K562 (cell line): Measurements from ENCODE around the gene CEP44. TPM values are rescaled to one million over a fixed set of nuclear protein-coding genes. Genes with fewer than 3 reads are reported as not detected.

Experiments used
- ATAC-seq: fragments of 200-7000 bp; cut with Tn5 transposase; 3 replicates; pipeline ENCODE4 v1.9.1; 2020; ENCODE audit warnings: moderate library complexity
- BruUV-seq: library from RNA; stranded (reverse); fragments of 400-500 nt; replicated peaks from 2 replicates; lab custom pipeline; 2021; lab: Mats Ljungman, UMichigan
- CTCF ChIA-PET: fragments of 300-600 bp; formaldehyde crosslinking; extraction: SDS; loops from one replicate; lab custom pipeline; 2021; ENCODE audit warnings: low intra/inter-chr PET ratio; lab: Yijun Ruan, JAX
- POLR2A ChIA-PET: fragments of 300-600, 350-650 bp; sonication (Branson Sonifier 250); formaldehyde crosslinking; extraction: SDS; loops from one replicate; lab custom pipeline; 2021; ENCODE audit warnings: antibody characterized with exemption, inconsistent platforms; lab: Yijun Ruan, JAX
- DNase-seq, 4 experiments: peaks; one replicate each; pipeline versions ENCODE4 v3.0.0 to v3.0.0-alpha.2; 2011 to 2018; ENCODE audit warnings: low spot score in 3 of 4, mixed read lengths in 3 of 4; ENCODE audit errors: extremely low read depth in 1 of 4
- FAIRE-seq: peaks from 2 replicates; lab custom pipeline; 2011; peaks lifted over from hg19 to GRCh38; lab: Jason Lieb, UNC
- H2AFZ ChIP-seq: 2 replicates; pipeline ENCODE4 v1.6.0; 2011; ENCODE audit warnings: low read depth, low read length, control low read depth, inconsistent platforms
- H3K27ac ChIP-seq: fragments of 200-600 bp; 3 replicates; pipeline ENCODE4 v1.8.0; 2011; ENCODE audit warnings: low read depth, mild to moderate bottlenecking, control low read depth, inconsistent platforms, low read length, moderate library complexity, mixed read lengths; ENCODE audit errors: extremely low read depth
- H3K27me3 ChIP-seq, 2 experiments: fragments of 300-600 bp in 1 of 2; 2 replicates in 1 of 2; 3 replicates in 1 of 2; pipeline versions ENCODE4 v1.6.0 to v1.8.0; 2011; ENCODE audit warnings: inconsistent platforms in 2 of 2, low read length in 2 of 2, mild to moderate bottlenecking in 1 of 2, mixed read lengths in 1 of 2, moderate library complexity in 1 of 2; ENCODE audit not compliant: control insufficient read depth in 2 of 2, insufficient read depth in 2 of 2
- H3K36me3 ChIP-seq: fragments of 300-600 bp; 3 replicates; pipeline ENCODE4 v1.8.0; 2011; ENCODE audit warnings: mild to moderate bottlenecking, low read length, inconsistent platforms; ENCODE audit not compliant: control insufficient read depth, insufficient read depth
- H3K4me1 ChIP-seq, 2 experiments: fragments of 200-600 bp in 1 of 2; replicated peaks in 1 of 2; 2 replicates in 1 of 2; 3 replicates in 1 of 2; pipeline versions ENCODE4 v1.5.1 to v1.8.0; 2011; ENCODE audit warnings: inconsistent platforms in 2 of 2, low read length in 2 of 2, mild to moderate bottlenecking in 1 of 2, mixed read lengths in 1 of 2, moderate library complexity in 1 of 2; ENCODE audit not compliant: control insufficient read depth in 2 of 2, insufficient read depth in 2 of 2
- H3K4me2 ChIP-seq: 2 replicates; pipeline ENCODE4 v1.6.1; 2011; ENCODE audit warnings: low read length, control low read depth, inconsistent platforms, mixed read lengths; ENCODE audit not compliant: insufficient read depth
- H3K4me3 ChIP-seq: fragments of 200-600 bp; sonication (generic), shearing (Covaris generic); 2 replicates; pipeline ENCODE4 v1.5.1; 2016; ENCODE audit warnings: control low read depth, inconsistent platforms
- H3K79me2 ChIP-seq: fragments of 200-600 bp; 3 replicates; pipeline ENCODE4 v1.8.0; 2011; ENCODE audit warnings: low read length, inconsistent platforms; ENCODE audit not compliant: control insufficient read depth, insufficient read depth
- H3K9ac ChIP-seq, 2 experiments: 2 replicates each; pipeline versions ENCODE4 v1.6.0 to v1.6.1; 2011; ENCODE audit warnings: low read depth in 2 of 2, low read length in 2 of 2, control low read depth in 1 of 2, inconsistent platforms in 1 of 2, mild to moderate bottlenecking in 1 of 2, mixed read lengths in 1 of 2; ENCODE audit not compliant: insufficient read depth in 1 of 2
- H3K9me1 ChIP-seq: one replicate; pipeline ENCODE4 v1.6.0; 2011; ENCODE audit warnings: inconsistent platforms, mild to moderate bottlenecking, low read length, moderate library complexity; ENCODE audit not compliant: control insufficient read depth, insufficient read depth
- H3K9me3 ChIP-seq: replicated peaks from 2 replicates; pipeline ENCODE4 v1.5.1; 2011; ENCODE audit warnings: low read depth, low read length, inconsistent platforms; ENCODE audit not compliant: control insufficient read depth, insufficient read depth
- H4K20me1 ChIP-seq: replicated peaks from 2 replicates; pipeline ENCODE4 v1.6.1; 2011; ENCODE audit warnings: low read length, inconsistent platforms, mixed read lengths; ENCODE audit not compliant: control insufficient read depth, insufficient read depth
- BCOR ChIP-seq: fragments of 450-650 bp; IDR thresholded peaks from 2 replicates; pipeline ENCODE4 v1.6.1; 2016
- CBX3 ChIP-seq, 2 experiments: IDR thresholded peaks; 1 replicate in 1 of 2; 2 replicates in 1 of 2; pipeline ENCODE4 v1.6.1; 2012; ENCODE audit warnings: inconsistent platforms in 2 of 2, low read length in 2 of 2, borderline replicate concordance in 1 of 2, control low read depth in 1 of 2
- RBM25 ChIP-seq: fragments of 200-400 bp; formaldehyde crosslinking; IDR thresholded peaks from 2 replicates; pipeline ENCODE4 v1.6.1; 2018; ENCODE audit warnings: low read length, low read depth, moderate library complexity; ENCODE audit not compliant: severe bottlenecking
- SMARCA4 ChIP-seq: fragments of 450-650 bp; IDR thresholded peaks from 2 replicates; pipeline ENCODE4 v1.6.1; 2016
- SPI1 ChIP-seq: IDR thresholded peaks from 2 replicates; pipeline ENCODE4 v1.6.1; 2011; ENCODE audit warnings: low read depth, low read length, control low read depth, borderline replicate concordance
- TRIM28 ChIP-seq: fragments of 450-650 bp; IDR thresholded peaks from 2 replicates; pipeline ENCODE4 v1.6.1; 2017
- WGBS: fragments of 100-300 bp; shearing (Covaris generic); methylation state at CpG from one replicate; pipeline ENCODE4 v1.1.6; 2016; ENCODE audit warnings: low coverage, mixed read lengths; ENCODE audit not compliant: insufficient coverage; ENCODE audit errors: missing lambda C conversion rate; 5-methylcytosine and 5-hydroxymethylcytosine counted together
- in situ Hi-C: fragments of 300-500 bp; cut with MboI; formaldehyde crosslinking; loops from 4 replicates; pipeline ENCODE4 v1.15.0; 2018; ENCODE audit warnings: inconsistent platforms, mixed read lengths
- intact Hi-C: fragments of 100-400 bp; cut with micrococcal nuclease; formaldehyde crosslinking; loops from 2 replicates; pipeline ENCODE4 v1.14.2; 2022
- polyA plus RNA-seq, 8 experiments: library from polyadenylated mRNA; depleted of rRNA in 4 of 8; stranded (reverse) in 5 of 8; unstranded in 3 of 8; fragments of >200 nt; fragmentation: Nextera tagmentation in 2 of 8; fragmentation: Illumina TruSeq in 1 of 8; extraction: Ambion mirVana in 2 of 8; extraction: Trizol in 1 of 8; gene quantifications; 2 replicates each; pipeline versions ENCODE4 v1.2.1 to v1.2.3, GENCODE V29; 2011 to 2014; ENCODE audit warnings: inconsistent platforms in 1 of 8, missing spikeins in 1 of 8
- total RNA-seq, 7 experiments: library from RNA; depleted of rRNA in 6 of 7; stranded (reverse); fragments of >200 nt in 6 of 7; fragmentation: Illumina TruSeq in 2 of 7; extraction: Trizol in 2 of 7; gene quantifications; 2 replicates each; pipeline versions ENCODE4 v1.2.1 to v1.2.3, GENCODE V29; 2011 to 2021; ENCODE audit warnings: low replicate concordance in 1 of 7
- TF ChIP-seq, protein P1 (sequence below): fragments of 450-650 bp; IDR thresholded peaks from 2 replicates; pipeline ENCODE4 v1.6.1; 2016; ENCODE audit warnings: mild to moderate bottlenecking

Gene CEP44
- total and polyA plus RNA-seq, 9 of the 15 experiments (the other 6 are each of a cell fraction or from before 2014, with no cell fraction given): 19.6 to 45.0 (median 24.4) TPM

DNA sequence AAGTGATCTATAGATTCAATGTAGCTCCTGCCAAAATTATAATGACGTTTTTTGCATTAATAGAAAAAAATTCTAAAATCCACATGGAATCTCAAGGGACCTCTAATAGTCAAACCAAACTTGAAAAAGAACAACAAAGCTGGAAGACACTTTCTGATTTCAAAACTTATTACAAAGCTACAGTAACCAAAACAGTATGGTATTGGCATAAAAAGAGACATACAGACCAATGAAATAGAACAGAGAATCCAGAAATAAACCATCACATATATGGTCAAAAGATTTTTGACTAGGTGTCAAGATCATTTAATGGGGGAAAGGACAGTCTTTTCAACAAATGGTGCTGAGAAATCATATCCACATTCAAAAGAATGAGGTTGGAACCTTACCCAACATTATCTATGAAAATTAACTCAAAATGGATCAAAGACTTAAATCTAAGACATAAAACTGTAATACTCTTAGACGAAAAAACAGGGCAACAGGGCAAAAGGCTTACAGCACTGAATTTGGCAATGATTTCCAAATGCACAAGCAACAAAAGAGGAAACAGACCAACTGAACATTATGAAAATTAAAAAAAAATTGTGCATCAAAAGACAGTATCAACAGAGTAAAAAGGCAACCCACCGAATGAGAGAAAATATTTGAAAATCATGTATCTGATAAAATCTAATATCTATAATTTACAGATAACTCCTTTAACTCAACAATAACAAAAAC lies 4.1 kb upstream of the CEP44 start:
- intact Hi-C loops: loop anchor here (5.0 to 10.0 kb wide), 2 partner anchors 47 to 945 kb away; partner anchors contain the start of gene HMGB2

More for the DNA sequence above, 4.1 kb upstream of the CEP44 start:
- H3K9ac ChIP-seq: no peak overlapping the region
- no peak overlapping the region for H2AFZ ChIP-seq
- ATAC-seq: no peak
- no TSS peak for BruUV-seq
- H3K36me3 ChIP-seq: no peaks in the 10 kb centered on the region; the same call in 2 of the 3 replicates
- H3K4me2 ChIP-seq: no peak overlapping the region
- no peak for DNase-seq
- H4K20me1 ChIP-seq: no peaks in the 10 kb centered on the region
- in situ Hi-C loops: no loop called here
- no peaks in the 10 kb centered on the region; the same call in 1 of the 2 replicates for H3K9me3 ChIP-seq
- H3K9me1 ChIP-seq: no peaks in the 10 kb centered on the region
- 79% methylated on average over 3 of the region's 3 CpGs for whole genome bisulfite sequencing
- H3K4me1 ChIP-seq: peaks cover 0 to 3% of the 10 kb centered on the region in 2 experiments; a peak in 3 of 5 replicates
- H3K79me2 ChIP-seq: peaks cover 98% of the 10 kb centered on the region
- POLR2A ChIA-PET: interaction anchor here (0.6 to 1.1 kb wide), 2 partner anchors 13 to 16 kb away, joined by 3 read pairs; no protein-coding TSS in a partner anchor
- H3K27ac ChIP-seq: no peak overlapping the region
- H3K4me3 ChIP-seq: no peak overlapping the region
- no peaks in the 10 kb centered on the region for H3K27me3 ChIP-seq
- TF ChIP-seq CBX3 (IDR thresholded peaks at IDR 0.05; ENCODE audit: borderline replicate concordance in 1 of 2, low read length in 2 of 2) (peak in 1 of 2 experiments; percentile 76; a peak in 1 of 3 replicates), SPI1 (no peak), BCOR (0 out of 2 replicates have a peak, but pooled peaks have one; percentile 17), TRIM28 (peak; percentile 71; the same call in 1 of the 2 replicates), RBM25 (peak; percentile 93), SMARCA4 (no peak)
- TF ChIP-seq, protein P1, sequence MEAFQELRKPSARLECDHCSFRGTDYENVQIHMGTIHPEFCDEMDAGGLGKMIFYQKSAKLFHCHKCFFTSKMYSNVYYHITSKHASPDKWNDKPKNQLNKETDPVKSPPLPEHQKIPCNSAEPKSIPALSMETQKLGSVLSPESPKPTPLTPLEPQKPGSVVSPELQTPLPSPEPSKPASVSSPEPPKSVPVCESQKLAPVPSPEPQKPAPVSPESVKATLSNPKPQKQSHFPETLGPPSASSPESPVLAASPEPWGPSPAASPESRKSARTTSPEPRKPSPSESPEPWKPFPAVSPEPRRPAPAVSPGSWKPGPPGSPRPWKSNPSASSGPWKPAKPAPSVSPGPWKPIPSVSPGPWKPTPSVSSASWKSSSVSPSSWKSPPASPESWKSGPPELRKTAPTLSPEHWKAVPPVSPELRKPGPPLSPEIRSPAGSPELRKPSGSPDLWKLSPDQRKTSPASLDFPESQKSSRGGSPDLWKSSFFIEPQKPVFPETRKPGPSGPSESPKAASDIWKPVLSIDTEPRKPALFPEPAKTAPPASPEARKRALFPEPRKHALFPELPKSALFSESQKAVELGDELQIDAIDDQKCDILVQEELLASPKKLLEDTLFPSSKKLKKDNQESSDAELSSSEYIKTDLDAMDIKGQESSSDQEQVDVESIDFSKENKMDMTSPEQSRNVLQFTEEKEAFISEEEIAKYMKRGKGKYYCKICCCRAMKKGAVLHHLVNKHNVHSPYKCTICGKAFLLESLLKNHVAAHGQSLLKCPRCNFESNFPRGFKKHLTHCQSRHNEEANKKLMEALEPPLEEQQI: 0 out of 2 replicates have a peak, but pooled peaks have one; percentile 22
- FAIRE-seq: no peak
- CTCF ChIA-PET: no interaction called here
